Muscle of back (tissue), 11 donors: ENCODE measurements around the gene PTPA. TPM values are rescaled to one million over a fixed set of nuclear protein-coding genes. Genes with fewer than 3 reads are reported as not detected.
A peak's percentile ranks its signal among the peaks of the same experiment; 100 is the strongest.

Source experiments
- DNase-seq, 3 donors: peaks; one replicate each; pipeline versions ENCODE4 v3.0.0 to v3.0.0-alpha.2; 2013
- polyA plus RNA-seq, 10 donors: library from polyadenylated mRNA; unstranded; fragments of 120-200 nt; gene quantifications; one replicate each; pipeline ENCODE4 v1.2.1, GENCODE V29; 2013; ENCODE audit not compliant: insufficient read length in 10 of 10

Gene PTPA
- polyA plus RNA-seq, 10 donors = 104 to 129 (median 112) TPM

DNA sequence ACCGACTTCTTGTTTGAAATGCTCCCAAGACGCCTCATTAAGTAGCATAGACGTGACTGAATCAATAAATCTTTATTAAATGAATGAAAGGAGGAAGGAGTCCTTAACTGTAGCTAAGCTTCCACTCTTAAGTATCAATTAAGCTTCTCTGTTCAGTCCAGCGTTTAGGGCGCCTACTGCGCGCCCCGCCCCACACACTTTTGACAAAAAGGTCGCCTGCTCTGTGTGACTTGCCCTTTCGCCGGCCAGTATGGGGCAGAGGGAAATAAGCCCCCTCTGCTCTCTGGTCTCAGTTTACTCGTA is 31.0 kb upstream of the PTPA start:
- DNase-seq = no peak

DNA sequence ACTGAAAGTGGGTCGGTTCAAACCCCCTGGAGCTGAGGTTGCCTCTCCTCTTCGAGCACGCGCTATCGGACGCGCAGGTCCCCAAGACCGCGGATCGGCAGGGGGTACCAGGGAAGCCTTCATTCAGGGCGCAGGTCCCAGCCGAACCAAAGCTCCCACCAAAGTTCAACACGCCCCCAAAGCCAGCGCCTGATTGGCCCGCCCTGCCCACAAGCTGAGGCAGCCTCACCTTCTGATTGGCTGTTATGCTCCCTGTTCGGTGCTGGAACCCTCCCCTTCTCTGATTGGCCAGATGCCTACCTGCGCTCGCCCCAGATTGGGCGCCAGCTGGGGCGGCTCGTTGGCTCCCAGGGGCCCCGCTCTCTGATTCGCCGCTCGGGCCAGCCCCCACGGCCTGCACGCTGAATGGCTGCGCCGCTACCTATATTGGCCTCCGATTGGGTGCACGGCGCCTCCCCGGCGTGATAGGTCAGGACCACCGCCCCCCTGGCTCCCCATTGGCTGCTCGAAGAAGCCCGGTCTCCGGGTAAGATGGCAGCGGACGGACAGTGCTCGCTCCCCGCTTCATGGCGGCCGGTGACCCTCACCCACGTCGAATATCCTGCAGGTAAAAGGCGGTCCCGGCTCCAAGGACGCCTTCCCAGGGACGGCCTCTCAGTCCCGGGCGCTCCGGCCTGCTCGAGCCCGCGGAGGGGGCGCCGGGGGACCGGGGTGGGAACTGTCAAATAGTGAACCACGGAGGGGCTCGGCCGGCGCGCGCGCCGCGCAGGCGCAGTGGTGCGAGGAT is 30.4 kb upstream of the PTPA start, which contains the start of gene DOLPP1:
Gene DOLPP1, plus strand, starts transcription at position 511 of the 787 bp plus-strand sequence. Its CDS starts 21 bp downstream, at position 532.
- peak; percentile 99 to 100 (median 99) for DNase-seq

DNA sequence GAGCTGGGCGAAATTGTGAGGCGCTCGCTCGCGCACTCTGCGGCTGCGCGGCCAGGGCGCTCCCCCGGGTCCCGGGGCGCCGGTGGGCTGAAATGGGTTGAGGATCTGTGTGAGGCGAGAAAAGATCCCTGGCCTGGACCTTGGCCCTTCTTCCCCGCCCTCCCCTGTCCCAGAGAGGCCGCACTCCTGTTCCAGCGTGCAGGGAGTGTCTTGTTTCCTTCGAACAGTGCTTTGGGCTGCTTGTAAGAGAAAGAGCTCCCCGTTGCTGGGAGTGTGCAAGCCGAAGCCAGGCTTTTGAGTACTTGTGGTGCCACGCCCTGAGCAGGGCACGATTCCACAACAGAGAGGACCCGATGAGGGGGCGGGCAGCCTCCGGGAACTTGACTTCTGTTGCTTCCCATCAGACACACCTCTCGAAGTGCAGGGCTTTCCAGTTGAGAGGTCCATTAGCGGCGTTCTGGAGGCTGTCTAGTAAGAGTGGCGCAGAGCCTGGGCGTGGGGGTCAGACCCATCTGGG is 29.8 kb upstream of the PTPA start:
- DNase-seq = no peak

DNA sequence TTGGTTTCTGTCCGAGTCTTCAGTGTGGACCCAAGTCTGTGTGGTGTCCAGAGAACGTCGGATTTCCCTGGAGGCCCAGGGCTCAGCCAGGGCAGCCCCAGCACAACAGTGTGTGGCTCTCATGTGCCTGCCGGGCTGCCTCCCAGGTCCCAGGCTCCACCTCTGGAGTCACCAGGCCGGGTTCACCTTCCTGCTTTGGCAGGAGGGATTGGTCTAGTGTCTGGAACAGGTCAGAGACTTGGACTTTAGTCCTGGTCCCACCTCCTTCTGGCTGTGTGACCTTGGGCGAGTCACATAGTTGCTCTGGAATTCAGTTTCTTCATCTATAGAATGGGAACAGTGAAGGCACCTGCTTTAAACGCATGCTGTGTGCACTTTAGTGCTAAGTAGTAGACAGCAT is 27.1 kb upstream of the PTPA start:
- no peak for DNase-seq

DNA sequence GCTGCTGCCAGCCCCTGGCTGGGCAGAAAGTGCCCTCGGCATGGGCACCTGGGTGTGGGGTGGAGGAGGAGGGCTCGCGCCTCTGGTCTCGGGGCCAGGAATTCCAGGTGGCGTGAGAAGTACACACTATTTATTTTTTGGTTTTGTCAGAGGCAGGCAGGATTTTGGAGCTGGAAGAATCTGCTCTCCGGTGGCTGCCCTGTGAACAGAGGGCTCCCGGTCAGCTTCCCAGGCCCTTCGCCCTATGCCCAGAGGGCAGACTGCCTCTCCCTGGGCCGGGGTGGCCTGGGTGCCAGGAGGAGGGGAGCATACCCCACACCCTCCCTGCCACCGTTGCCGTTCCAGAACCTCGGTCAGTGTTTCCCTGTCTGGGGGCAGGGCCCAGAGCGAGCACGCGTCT is 22.0 kb upstream of the PTPA start:
- no peak for DNase-seq

DNA sequence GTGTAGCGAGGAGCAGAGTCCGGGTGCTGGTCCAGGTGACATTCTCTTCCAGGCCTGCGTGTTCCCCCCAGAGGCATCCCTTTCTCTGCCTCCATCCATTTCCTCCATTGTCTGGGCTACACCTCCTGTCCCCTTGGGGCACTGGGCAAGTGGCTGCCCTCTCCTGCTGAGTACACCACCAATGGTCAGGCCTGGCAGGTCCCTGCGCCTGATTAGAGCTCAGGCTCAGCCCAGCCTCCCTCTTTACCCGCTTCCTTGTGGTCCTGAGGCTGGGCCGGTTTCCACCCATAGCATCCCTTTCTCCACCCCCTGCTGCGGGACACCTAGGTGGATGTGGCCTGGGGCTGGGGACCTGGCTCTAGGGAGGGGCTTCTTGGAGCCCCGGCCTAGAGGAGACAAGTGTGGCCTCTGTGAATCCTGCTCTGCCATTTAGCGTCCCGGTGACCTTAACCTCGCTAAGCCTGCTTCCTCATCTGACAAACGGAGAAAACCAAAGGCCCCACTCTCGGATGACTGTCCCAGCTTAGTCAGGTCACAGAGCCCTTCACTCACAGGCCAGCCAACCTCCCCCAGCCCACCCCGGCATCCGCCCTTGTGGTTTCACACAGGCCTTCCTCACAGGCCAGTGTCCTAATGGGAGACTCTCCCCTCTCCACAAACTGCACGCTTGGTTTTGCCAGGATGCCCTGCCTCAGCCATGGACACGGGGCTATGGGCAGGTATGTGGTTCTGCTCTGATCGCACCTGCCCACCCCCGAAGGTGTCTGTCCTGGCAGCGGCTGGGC is 17.4 kb upstream of the PTPA start:
- no peak for DNase-seq

DNA sequence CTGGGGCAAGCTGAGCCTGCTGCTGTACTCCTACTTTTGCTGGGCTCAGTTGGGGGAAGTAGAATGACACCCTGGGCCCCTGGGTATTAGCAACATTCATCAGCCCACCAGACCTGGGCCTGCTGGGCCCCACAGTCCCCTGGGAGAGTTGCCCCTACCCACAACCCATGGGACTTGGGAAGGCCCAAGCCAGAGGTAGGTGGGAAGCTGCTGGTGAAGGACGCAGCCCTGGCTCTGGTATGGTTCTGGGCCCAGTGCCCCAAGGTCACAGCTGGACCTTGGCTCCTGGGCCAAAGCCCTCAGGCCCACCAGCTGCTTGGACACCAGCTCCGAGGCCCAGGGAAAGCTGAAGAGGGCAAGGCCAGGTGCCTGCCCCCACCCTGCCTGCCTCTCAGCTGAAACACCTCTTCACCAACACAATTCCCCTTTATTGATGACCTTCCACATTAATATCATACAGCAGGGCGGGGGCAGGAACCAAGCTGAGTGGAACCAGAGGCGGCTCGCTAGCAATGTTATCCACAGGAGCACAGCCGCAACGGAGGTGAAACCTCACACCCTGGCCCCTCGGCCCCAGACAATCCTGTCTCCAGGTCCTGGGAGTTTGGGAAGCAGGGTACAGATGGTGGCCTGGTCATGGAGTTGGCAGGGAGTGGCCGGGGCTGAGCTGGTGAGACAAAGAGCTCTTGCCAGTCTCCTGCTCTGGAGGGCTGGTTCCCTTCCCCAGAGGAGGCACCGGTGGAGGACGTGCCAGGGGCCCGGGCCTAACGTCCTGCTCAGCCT is 16.6 kb upstream of the PTPA start:
- no peak for DNase-seq

DNA sequence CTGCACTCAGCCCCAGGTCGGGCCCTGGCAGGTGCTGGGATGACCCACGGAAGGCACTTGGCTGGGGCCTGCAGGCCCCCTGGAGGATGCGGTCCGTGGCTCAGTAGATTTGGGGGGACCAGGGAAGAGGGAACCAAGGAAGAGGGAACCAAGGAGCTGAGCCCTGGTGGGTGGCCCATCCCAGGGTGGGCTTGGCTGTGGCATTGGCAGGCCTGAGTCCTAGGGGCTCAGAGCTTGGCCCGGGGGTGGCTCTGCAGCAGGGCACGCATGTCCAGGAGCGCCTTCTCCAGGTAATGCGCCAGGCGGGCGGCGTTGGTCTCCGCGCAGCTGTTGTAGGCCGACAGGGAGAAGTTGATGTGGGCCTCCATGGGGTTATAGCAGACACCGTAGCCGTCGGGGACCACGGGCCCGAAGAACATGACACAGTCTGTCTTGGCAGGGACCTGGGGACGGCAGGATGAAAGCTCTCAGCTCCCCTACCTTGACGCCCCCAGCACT is 16.0 kb upstream of the PTPA start:
- DNase-seq = no peak

DNA sequence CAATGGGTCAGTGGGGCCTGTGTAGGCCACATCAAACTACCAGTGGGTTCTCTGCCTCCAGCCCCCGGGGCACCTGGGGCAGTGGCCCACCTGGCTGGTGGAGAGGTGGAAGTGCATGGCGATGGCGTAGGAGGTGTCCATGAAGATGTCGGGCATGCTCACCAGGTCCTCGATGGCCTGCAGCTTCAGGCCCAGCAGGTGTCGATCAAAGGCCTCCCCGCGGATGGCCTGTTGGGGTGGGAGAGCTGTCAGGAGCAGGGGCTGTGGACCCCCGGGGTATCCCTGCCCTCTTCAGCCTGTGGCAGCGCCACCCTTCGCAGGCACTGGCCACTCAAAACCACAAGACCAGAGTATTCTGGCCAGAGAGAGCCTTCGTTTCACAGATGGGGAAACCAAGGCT is 15.3 kb upstream of the PTPA start:
- no peak for DNase-seq

DNA sequence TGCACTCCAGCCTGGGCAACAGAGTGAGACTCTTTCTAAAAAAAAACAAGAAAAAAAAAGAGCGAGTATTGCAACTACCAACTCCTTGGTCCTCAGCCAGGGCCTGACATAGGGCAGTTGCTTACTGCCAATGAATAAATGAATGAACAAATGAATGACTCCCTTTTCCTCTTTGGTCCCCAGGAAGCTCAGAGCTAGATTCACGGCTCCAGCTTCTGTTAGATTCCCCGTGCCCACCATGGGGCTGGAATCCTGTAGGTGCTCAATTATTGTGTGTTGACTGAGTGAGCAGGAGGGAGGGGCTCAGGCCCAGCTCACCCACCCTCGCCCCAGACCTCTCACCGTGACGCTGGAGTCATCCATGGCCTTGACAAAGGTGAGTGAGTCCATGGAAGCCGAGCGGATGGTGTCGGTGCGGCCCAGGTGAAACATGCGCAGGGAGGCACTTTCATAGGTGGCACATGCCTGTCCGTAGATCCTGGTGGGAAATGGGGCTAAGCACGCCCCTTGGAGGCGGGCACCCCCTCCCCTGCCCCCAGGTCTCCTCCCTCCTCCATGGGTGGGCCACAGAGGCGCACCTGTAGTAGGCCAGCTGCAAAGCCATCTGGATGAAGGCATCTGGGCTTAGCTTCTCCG is 13.4 kb upstream of the PTPA start:
- no peak for DNase-seq

DNA sequence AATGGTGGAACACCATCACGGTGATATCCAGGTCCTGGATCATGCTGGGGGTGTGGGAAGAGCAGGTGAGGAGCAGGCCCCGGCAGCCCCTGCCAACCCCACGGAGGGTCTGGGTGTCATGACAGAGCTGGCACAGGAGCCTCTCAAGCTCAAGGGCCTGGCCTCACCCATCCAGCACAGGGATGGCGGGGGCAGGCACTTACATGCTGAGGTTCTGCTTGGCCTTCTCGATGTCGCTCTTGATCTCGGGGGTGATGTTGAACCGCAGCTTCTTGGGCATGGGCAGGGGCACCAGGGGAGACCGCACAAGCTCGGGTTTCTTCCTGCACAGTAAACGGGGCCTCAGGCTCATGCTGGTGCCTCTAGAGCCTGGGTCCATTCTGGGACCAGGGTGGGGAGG is 12.9 kb upstream of the PTPA start:
- DNase-seq = no peak

DNA sequence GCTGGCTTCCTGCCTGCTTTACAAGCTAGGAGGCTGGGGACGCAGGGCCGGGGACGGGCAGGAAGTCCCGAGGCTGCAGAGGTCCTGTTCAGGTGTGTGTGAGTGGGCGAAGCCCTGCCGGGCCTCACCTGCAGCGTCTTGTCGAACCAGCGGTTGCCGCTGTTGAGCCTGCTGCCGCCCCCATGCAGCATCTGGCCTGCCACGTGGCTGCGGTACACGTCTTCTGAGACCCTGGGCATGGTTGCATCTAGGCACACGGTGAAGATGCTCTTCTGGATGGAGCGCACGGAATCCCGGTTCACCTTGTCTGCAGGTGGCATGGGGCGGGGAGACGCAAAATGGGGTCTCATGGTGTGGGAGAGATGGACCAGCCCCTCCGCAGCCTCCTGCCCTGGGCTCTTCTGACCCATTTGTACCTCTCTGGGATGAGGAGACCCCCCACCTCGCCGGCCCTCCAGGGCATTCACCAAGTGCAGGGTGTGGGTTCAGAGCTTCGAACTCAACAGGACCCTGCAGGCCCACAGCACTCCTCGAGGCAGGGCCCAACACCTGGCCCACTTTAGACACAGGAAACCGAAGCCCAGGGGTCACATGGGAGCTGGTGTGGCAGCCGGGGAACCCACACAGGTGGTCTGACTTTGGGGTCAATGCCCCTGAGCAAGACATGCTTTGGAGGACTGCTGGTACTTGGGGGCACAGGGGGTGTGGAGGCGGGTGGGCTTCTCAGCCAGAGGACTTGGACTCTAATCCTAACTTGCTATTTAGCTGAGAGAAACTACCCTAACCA is 10.6 kb upstream of the PTPA start:
- DNase-seq = no peak

DNA sequence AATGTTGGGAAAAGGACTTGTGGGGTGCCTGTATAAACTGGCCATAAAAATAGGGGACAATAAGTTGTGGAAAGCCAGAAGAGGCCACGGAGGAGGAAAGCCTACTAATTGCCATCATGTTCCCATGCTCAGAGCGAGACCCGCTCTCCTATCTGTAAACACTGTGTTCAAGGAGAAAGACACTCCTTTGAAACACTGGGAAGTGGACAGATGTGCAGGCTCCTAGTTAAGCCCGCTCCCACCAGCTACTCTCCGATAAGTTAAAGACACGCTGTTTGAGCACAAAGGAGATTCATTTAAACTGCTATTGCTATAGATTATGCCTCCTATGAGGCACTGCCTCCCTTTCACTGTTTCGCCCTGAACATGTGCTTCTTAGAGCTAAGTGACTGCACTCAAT is 9.9 kb upstream of the PTPA start:
- DNase-seq = no peak

DNA sequence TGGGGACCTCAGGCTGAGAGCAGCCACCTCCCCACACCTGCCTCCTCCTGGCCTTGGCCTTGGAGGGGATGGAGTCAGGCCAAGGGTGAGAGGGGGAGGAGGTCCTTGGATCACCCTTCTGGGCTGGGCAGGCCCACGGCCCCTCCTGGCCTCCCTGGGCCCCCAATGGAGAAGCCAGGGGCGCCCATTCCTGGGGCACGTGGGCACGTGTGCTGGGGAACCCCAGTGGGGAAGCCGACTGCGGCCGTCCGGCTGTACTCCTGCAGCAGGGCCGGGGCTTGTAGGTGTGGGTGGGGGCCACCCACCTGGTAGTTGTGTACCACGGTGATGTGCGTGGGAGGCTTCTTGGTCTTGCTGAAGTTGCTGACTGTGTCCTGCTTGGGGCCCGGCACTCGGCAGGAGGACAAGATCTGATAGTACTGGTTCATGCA is 9.1 kb upstream of the PTPA start:
- no peak for DNase-seq

DNA sequence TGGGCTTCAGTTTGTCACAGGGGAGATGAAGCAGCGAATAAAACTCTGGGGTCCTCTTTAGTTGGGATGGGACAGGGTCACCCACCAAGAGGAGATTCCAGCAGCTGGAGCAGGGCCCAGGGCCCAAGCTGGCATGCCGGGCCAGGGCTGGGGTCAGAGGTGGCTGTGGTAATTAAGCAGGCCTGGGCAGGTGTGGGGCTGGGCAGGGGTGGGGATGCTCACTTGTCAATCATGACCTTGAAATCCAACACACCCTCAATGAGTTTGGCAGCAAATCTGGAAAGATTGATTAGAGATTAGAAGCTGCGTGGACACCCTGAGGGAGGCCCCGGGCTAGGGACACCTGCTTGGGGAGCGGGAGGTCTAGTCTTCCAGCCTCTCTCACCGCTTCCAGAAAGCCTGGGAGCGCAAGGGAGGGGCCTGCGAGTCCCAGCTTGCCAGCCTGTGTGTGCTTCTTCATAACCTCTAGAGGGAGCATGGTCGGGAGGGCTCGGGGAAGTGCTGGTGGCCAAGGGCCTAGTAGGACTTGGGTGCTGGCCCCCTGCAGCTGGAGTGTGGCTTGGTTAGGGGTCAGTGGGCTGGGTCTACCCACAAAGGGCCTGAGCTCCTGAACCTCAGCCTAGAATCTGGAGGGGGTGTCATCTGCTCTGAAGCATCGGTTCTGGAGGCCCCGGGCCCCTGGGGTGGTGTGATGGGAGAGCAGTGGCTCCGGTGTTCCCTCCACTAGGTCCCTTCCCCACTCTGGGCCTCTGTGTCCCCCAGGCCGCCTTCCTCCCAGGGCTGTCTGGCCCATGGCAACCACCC is 8.2 kb upstream of the PTPA start:
- peak; percentile 16 to 32 (median 25) for DNase-seq

DNA sequence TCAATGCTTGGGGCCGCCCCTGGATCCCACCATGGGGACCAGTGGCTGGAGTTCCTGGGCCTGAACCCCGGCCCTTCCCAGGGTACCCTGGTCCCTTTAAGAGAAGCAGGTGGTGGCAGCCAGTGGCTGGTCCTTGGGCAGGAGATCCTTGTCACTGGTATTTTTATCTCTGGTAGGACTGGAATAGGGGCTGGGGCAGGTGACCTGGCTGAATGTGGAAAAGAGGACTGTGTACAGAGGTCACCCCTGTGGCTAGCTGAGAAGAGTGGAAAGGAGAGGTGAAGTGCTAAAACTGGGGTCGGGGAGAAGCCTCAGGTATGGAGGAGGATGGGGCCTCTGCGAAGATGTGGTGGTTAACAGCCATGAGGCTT is 7.6 kb upstream of the PTPA start:
- DNase-seq = no peak

DNA sequence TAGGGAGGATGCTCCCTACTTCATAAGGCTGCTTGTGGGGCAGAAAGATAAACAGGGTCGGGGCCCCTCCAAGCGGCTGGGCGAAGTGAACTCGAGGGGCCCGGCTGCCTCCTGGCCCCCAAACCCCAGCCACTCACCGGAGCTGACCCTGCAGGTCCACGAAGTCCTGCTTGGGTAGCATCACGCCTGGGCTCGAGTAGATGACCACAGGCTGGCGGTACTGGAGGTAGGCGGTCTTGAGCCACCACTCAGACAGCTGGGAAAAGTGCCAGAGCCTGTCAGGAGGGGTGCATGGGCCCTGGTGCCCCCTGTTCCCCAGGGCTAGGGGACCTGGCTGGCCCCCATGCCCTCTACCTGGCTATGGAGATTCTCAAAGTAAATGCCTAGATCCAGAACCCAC is 7.2 kb upstream of the PTPA start:
- no peak for DNase-seq

DNA sequence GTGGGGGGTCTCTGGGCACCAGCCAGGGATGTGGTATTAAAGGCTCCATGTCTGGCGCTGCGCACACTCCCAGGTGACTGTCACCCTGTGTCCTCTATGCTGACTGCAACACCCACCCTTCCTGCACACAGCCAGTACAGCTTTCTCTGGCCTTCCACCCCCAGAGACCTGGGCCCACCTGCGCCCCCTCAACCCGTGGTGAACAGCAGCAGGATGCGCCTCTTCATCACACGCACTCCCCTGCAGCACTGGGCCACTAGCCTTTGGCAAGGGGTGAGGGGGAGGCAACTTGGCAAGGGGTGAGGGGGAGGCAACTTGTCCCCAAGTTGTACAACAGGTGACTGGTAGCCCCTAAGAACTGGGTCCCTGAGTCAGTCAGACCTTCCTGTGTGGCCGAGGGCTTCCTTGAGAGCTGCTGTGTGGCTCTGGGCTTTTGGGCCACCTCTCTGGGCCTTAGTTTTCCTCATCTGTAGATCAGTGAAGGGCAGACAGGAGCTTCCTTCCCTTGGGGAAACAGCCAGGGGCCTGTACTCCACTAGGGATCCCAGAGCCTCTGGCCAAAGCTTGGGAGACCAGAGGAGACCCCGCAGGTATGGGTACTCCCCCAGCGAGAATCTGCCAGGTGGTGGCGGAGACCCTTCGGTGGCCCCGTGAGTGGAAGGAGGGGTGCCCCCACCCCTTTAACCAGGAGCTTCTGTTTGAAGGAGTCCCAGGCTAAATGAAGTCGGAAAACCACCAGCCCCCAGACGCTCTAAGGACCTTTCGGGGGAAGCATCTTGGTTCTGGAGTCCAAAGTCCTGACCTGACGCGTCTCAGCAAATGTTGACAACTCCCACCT is 5.1 kb upstream of the PTPA start:
- DNase-seq = no peak

DNA sequence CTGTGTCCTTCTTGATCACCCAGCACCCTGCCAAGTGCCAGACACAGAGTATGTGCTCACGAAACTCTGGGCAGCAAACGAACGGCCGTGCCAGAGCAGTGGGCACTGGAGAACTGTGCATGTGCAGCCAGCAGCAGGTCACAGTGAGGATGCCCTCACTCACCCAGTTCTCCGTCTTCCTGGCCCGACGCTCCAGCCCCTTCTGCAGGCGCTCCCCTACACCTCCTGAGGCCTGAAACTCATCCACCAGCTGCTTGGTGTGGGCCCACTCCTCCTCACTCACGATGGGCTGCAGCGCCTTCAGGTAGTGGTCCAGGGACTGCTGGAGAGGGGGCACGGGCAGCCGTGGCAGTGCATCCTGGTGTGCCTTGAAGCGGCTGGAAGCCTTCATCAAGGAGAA is 3.6 kb upstream of the PTPA start:
- no peak for DNase-seq
